GM18909 (cell line): ENCODE results near the gene CDH23.

Source experiments
- ATAC-seq: cut with Tn5 transposase; IDR thresholded peaks from one replicate; pipeline ENCODE4 v1.9.1; 2021; ENCODE audit warnings: mild to moderate bottlenecking; ENCODE audit not compliant: unreplicated experiment, poor library complexity

The CDH23 gene

GRCh38 chr10:71572962-71573361, 176.2 kb downstream of the CDH23 start:
- ATAC-seq, result no peak

GRCh38 chr10:71573562-71574518, 177.1 kb downstream of the CDH23 start:
- ATAC-seq, result no peak

GRCh38 chr10:71575451-71575850, 178.7 kb downstream of the CDH23 start:
- no peak for ATAC-seq

- ATAC-seq, result no peak
Observed at GRCh38 chr10:71575934-71576801, 179.4 kb downstream of the CDH23 start.

DNA sequence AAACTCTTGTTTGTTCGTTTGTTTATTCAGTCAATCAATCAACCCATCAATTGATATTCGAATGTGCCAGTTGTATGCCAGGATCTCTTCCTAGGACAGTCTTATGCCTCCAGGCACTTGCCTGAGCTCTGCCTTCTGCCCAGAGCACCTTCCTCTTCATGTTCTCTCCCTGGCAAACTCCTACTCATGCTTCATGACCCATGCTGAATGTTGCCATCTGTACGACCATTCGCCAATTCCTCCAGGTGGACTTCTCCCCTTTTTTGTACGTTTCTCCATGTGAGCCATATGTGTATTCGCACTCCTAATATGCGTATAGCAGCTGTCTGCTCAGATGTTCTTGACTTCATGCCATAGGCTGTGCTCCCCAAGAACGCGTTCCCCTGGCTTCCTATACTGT, 180.1 kb downstream of the CDH23 start:
- no peak for ATAC-seq

DNA sequence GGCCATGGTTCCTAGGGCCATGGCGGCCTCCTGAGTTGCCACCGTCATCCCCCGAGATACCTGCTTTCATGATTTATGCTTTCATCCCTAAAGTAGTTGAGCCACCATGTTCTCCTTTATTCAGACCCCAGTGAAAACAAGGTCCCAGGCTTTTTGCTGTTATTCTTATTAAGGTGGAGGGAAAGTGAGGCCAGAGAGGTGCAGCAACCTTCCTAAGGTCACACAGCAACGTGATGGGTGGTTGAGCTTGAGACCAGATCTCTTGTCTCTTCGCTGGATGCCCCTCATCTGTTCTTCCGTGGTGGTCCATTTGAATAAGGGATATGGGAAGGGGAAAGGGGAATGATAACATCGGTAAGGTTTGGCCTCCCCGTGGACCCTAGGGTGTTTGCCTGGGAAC, 180.6 kb downstream of the CDH23 start:
- no peak for ATAC-seq

GRCh38 chr10:71578069-71578468, 181.3 kb downstream of the CDH23 start:
- ATAC-seq, result no peak

GRCh38 chr10:71579668-71580067, 182.9 kb downstream of the CDH23 start:
- no peak for ATAC-seq

- no peak for ATAC-seq
Observed at GRCh38 chr10:71580415-71580814, 183.7 kb downstream of the CDH23 start.

DNA sequence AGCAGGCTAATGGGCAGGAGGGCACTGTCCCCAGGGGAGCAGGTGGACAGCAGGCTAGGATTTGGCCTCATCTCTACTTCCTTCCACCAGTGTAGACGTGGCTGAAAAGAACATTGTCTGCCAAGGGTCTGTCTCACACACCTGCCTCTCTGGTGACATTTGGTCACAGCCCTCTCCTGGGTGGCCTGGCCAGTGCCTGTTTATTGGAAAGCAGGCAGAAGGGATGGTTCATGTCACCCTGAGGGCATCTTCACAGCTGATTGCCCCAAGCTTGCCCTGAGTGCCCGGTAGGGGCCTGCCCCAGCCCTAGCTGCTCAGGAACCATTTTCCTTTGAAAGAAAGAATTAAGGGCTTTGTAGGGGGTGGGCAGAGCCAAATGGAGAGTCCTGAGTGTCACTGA, 184.2 kb downstream of the CDH23 start:
- ATAC-seq, result no peak

DNA sequence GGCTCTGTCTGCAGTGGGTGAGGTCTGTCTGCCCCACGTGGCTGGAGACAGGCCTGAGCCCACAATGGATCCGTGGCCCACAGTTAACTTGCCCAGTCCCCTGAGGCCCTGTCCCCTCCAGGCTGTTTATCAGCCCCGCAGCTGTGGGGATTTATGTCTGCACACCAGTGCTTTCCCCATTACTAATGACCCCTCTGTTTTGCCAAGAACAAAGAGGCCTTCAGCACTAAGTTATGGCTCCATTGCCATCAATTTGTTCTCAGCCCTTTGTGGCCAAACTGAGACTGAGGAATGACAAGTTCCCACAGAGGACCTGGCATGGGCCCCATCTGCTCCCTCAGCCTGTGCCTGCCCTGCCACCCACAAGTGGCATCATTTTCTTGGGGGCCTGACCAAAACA, 184.7 kb downstream of the CDH23 start:
- ATAC-seq, result no peak

GRCh38 chr10:71582019-71582418, 185.3 kb downstream of the CDH23 start:
- ATAC-seq, result no peak

DNA sequence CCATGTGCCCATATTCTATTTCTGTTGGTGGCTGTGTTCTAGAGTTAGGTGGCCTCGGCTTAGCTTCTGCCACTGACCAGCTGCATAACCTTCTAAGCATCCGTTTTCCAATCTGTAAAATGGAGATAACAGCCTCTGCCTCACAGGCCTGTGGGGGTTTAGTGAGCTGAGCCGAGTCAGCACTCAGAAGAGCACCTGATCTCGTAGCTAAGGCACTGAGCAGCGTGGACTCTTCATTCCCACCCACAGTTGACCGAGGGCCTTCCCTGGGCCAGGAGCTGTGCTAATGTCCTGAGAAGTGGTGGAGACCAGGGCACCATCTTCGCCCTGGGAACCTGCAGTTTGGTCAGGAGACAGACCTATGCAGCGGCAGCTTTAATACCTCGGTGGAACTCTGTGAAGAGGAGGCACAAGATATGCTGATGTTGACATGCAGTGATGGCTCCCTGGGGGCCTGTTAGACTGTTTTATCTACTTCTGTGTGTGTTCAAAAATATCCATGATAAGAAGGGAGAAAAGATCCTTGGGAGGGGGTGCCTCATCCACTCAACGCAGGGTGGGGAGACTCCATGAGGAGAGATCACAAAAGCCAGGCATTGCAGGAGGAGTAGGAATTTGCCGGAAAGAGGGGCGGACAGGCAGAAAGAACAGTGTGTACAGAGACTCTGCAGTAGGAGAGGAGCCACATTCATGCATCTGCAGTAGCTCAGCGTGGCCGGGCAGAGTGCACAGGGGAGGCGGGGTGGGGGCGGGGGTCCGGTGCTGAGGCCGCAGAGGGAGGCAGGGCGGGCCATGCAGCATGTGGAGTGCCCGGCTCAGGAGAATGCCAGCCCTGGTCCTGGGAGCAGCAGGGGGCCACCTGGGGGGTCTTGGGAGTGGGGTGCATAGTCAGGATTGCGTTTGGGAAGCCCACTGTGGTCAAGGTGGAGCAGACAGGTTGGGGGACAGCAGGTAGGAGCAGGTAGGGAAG, 186.1 kb downstream of the CDH23 start:
- ATAC-seq, result no peak

- ATAC-seq, result no peak
Observed at GRCh38 chr10:71584461-71584860, 187.7 kb downstream of the CDH23 start.

DNA sequence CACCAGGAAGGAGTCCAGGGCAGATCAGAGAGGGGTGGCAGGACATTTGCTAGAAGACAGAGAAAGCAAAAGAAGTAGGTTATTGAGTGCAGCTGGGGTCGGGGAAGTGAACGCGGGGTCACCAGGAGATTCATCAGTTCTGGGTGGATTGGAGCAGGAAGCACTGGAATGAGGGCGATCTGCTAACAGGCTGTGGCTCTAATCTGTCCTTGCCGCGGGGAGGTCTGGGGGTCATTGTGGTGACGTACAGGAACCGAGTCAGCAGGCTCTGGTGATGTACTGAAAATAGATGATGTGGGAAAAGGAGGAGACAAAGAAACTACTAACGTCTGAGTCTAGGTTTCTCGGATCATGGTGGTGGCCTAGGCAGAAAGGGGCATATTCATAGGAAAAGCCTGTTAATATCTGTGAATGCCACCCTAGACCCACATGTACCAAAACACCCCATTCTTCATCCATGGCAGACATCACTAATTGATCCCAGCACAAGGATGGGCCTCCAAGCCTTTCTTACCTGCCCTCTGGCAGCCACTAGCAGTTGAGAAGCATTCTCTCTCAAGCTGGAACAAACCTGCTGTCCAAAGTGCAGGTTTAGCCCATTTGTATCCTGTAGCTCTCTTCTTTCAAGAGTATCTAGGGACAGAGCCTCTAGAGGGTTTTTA, 188.3 kb downstream of the CDH23 start:
- no peak for ATAC-seq

DNA sequence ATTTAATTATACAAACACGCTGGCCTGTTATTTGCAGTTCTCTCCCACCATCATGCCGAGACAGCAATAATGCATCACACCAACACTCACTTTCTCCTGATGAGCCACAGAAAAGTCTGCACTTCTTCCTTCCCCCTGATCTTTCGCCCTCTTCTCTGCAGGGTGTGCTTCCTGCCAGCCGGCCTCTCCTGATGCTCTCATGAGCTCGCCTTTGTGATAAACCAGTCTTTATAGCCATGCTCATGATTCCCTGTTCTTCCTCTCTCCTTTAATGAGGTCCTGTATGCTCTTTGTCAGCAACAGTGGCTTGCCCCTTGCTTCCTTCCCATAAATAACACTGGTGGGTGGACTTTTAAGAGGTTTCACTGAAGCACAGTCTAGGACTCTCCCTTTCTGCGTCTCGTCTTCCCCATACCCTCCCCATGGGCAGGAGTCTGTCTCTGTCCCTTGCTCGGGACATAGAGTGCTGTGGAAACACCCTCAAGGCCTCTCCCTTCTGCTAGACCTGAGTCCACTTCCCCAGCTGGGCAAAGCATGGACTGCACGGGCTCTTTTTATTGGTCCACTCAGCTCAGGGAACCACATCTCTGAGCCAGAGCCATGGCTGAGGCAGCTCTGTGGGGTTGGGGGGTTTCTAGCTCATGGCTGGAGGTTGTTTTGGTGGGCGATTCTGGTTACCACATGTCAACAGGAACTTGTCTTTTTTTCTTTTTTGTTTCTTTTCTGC, 189.0 kb downstream of the CDH23 start:
- ATAC-seq, result no peak

DNA sequence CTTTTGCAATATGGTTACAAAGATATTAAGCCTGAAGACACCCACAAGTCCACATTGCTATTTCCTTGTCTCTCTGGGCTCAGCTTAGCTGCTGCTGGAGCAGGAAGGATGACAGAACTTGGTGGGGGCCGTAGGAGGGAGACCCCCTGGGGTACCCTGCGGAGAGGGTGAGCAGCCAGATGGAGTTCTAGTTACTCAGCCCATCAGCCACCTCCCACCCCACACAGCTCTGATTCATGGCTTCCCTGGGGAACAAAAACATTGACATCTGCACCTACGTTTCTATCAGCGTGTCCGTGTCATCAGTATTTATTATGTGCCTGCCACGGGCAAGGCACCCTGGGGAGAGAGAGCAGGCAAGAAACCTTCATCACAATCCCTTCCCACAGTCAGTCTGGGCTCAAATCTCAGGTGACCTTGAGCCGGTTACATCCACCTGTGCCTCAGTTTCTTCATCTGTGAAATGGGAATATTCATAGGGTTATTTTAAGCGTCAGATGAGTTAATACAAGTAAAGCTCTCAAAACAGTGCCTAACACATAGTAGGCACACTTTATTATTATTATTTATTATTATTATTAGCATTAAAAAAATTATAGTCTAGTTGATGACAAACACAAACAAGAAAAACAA, 191.3 kb downstream of the CDH23 start:
- ATAC-seq, result no peak

DNA sequence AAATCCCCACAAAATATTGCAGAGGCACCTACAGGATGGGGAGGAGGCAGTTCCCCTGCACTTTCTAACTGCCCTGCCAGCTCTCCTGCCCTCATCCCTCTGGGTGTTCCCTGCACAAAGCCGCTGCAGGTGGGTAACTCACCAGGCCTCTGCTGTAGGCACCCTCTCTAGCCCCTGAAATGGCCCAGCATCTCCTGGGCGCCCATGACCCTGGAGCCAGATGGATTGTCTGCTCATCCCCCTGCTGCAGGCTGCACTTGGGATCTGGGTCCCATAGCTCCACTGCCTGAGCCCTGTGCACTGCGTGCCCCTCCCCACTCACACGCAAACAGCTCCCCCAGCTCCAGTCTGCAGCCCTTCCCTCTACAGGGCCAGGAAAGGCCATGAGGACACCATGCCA, 192.0 kb downstream of the CDH23 start:
- ATAC-seq, result no peak
